ENCODE data around the gene LCN6. TPM values are rescaled to one million over a fixed set of nuclear protein-coding genes. Genes with fewer than 3 reads are reported as not detected.

LCN6 gene
- total and polyA plus RNA-seq, 3 donors from 2014 or later = 7.8 to 19.1 (median 11.3) TPM

GRCh38 chr9:136746621-136747020 is 1.7 kb downstream of the LCN6 start:
- intact Hi-C loops (cut with DNase I; ENCODE audit: low total_unique reads) = no loop called here
- WGBS, 2 donors = 90 to 91% methylated on average over 6 to 17 of the region's 18 CpGs
- no peak overlapping the region for H3K4me3 ChIP-seq
- no peak for TF ChIP-seq POLR2A (IDR thresholded peaks at IDR 0.05)
- TF ChIP-seq CTCF (IDR thresholded peaks at IDR 0.05) = no peak
- no peaks in the 10 kb centered on the region for H3K27me3 ChIP-seq
- H3K9me3 ChIP-seq = no peaks in the 10 kb centered on the region
- no peak for DNase-seq
- peaks cover 39% of the 10 kb centered on the region for H3K4me1 ChIP-seq
- H3K27ac ChIP-seq = no peak overlapping the region
- H3K36me3 ChIP-seq (ENCODE audit: low read depth, missing control alignments) = no peaks in the 10 kb centered on the region

GRCh38 chr9:136746155-136746490 is 2.2 kb downstream of the LCN6 start:
- WGBS, 2 donors = 77 to 83% methylated on average over 17 to 22 of the region's 22 CpGs
- Histone ChIP-seq H3K27me3 (no peaks in the 10 kb centered on the region), H3K36me3 (ENCODE audit: low read depth, missing control alignments) (no peaks in the 10 kb centered on the region), H3K4me1 (peaks cover 44% of the 10 kb centered on the region), H3K27ac (no peak overlapping the region), H3K4me3 (no peak overlapping the region), H3K9me3 (no peaks in the 10 kb centered on the region)
- no peak for DNase-seq
- TF ChIP-seq CTCF (IDR thresholded peaks at IDR 0.05) (no peak), POLR2A (IDR thresholded peaks at IDR 0.05) (no peak)
- intact Hi-C loops (cut with DNase I; ENCODE audit: low total_unique reads) = no loop called here

- intact Hi-C loops (cut with DNase I; ENCODE audit: low total_unique reads) = no loop called here
- no peaks in the 10 kb centered on the region for H3K27me3 ChIP-seq
- H3K36me3 ChIP-seq (ENCODE audit: low read depth, missing control alignments) = no peaks in the 10 kb centered on the region
- WGBS, 2 donors = 78 to 84% methylated on average over 9 to 23 of the region's 23 CpGs
- TF ChIP-seq POLR2A (IDR thresholded peaks at IDR 0.05) (no peak), CTCF (IDR thresholded peaks at IDR 0.05) (no peak)
- H3K4me3 ChIP-seq = no peak overlapping the region
- H3K27ac ChIP-seq = no peak overlapping the region
- no peak for DNase-seq
- peaks cover 49% of the 10 kb centered on the region for H3K4me1 ChIP-seq
- H3K9me3 ChIP-seq = no peaks in the 10 kb centered on the region
Observed at GRCh38 chr9:136745389-136746154, 2.8 kb downstream of the LCN6 start.

GRCh38 chr9:136744773-136745172 is 3.6 kb downstream of the LCN6 start:
- no peak overlapping the region for H3K4me3 ChIP-seq
- 77 to 88% methylated on average over 9 to 18 of the region's 18 CpGs for WGBS, 2 donors
- no peak for TF ChIP-seq POLR2A (IDR thresholded peaks at IDR 0.05)
- TF ChIP-seq CTCF (IDR thresholded peaks at IDR 0.05) = no peak
- intact Hi-C loops (cut with DNase I; ENCODE audit: low total_unique reads) = no loop called here
- H3K36me3 ChIP-seq (ENCODE audit: low read depth, missing control alignments) = no peaks in the 10 kb centered on the region
- no peak overlapping the region for H3K27ac ChIP-seq
- peaks cover 44% of the 10 kb centered on the region for H3K4me1 ChIP-seq
- H3K27me3 ChIP-seq = no peaks in the 10 kb centered on the region
- H3K9me3 ChIP-seq = no peaks in the 10 kb centered on the region
- DNase-seq = no peak

- Histone ChIP-seq H3K9me3 (no peaks in the 10 kb centered on the region), H3K36me3 (ENCODE audit: low read depth, missing control alignments) (no peaks in the 10 kb centered on the region), H3K4me1 (peaks cover 34% of the 10 kb centered on the region), H3K4me3 (peak overlapping the region in 1 of 2 donors; percentile 13), H3K27ac (no peak overlapping the region), H3K27me3 (no peaks in the 10 kb centered on the region)
- no peak for DNase-seq
- no peak for TF ChIP-seq CTCF (IDR thresholded peaks at IDR 0.05)
- TF ChIP-seq POLR2A (IDR thresholded peaks at IDR 0.05) = no peak
- intact Hi-C loops (cut with DNase I; ENCODE audit: low total_unique reads) = no loop called here
- WGBS, 2 donors = 91 to 97% methylated on average over 6 to 16 of the region's 16 CpGs
Observed at GRCh38 chr9:136743639-136744211, 4.6 kb downstream of the LCN6 start.

Data from testis (tissue), 3 donors.